Gastroesophageal sphincter (tissue), 4 donors: ENCODE results near the gene L1CAM. TPM values are rescaled to one million over a fixed set of nuclear protein-coding genes. Genes with fewer than 3 reads are reported as not detected.

Experiments used
- ATAC-seq: fragments of 150-250 bp; one replicate; pipeline ENCODE4 v1.9.1; 2016; ENCODE audit warnings: mild to moderate bottlenecking, moderate library complexity
- H3K27ac ChIP-seq, 4 donors: fragments of 200-600 bp; sonication (generic) in 3 of 4; 1 replicate in 3 of 4; 2 replicates in 1 of 4; pipeline ENCODE4 v1.5.1; 2016 to 2019
- H3K27me3 ChIP-seq: fragments of 200-600 bp; sonication (generic); one replicate; pipeline ENCODE4 v1.5.1; 2019
- H3K36me3 ChIP-seq, 2 donors: fragments of 200-600 bp; sonication (generic); one replicate each; pipeline ENCODE4 v1.5.1; 2019; ENCODE audit warnings: control low read depth in 1 of 2
- H3K4me1 ChIP-seq, 3 donors: fragments of 200-600 bp; sonication (generic); 1 replicate in 2 of 3; 2 replicates in 1 of 3; pipeline ENCODE4 v1.5.1; 2016 to 2019; ENCODE audit warnings: control low read depth in 2 of 3
- H3K4me3 ChIP-seq, 2 donors: fragments of 200-600 bp; sonication (generic); one replicate each; pipeline ENCODE4 v1.5.1; 2019; ENCODE audit warnings: mild to moderate bottlenecking in 1 of 2, moderate library complexity in 1 of 2
- H3K9me3 ChIP-seq, 3 donors: fragments of 200-600 bp; sonication (generic); one replicate each; pipeline ENCODE4 v1.5.1; 2017 to 2019; ENCODE audit warnings: control low read depth in 2 of 3
- CTCF ChIP-seq, 4 experiments: fragments of 200-600 bp in 2 of 4; fragments of 450-650 bp in 2 of 4; sonication (generic) in 1 of 4; IDR thresholded peaks; one replicate each; pipeline ENCODE4 v1.5.1; 2017 to 2019; ENCODE audit warnings: antibody characterized with exemption in 4 of 4, mild to moderate bottlenecking in 2 of 4, moderate library complexity in 2 of 4
- EP300 ChIP-seq: sonication (generic); formaldehyde crosslinking; IDR thresholded peaks from one replicate; pipeline ENCODE4 v1.6.1; 2017; ENCODE audit warnings: antibody characterized with exemption, mild to moderate bottlenecking
- POLR2A ChIP-seq, 2 donors: fragments of 450-650 bp; IDR thresholded peaks; one replicate each; pipeline ENCODE4 v1.6.1; 2017; ENCODE audit warnings: antibody characterized with exemption in 2 of 2, mild to moderate bottlenecking in 2 of 2, moderate library complexity in 1 of 2
- POLR2AphosphoS5 ChIP-seq: sonication (generic); formaldehyde crosslinking; IDR thresholded peaks from one replicate; pipeline ENCODE4 v1.6.1; 2017; ENCODE audit warnings: antibody characterized with exemption
- WGBS, 2 donors: methylation state at CpG; one replicate each; pipeline ENCODE4 v1.1.5; 2018; ENCODE audit warnings: low coverage in 1 of 2; 5-methylcytosine and 5-hydroxymethylcytosine counted together
- total RNA-seq, 4 donors: library from RNA; depleted of rRNA; stranded (reverse); fragments of >200 nt; gene quantifications; one replicate each; pipeline ENCODE4 v1.1.0, GENCODE V29; 2016

Gene L1CAM
- total RNA-seq, 4 donors from 2014 or later: 16.2 to 53.3 (median 26.7) TPM

- H3K4me3 ChIP-seq: no peak overlapping the region
- H3K9me3 ChIP-seq: no peaks in the 10 kb centered on the region
- H3K4me1 ChIP-seq: no peaks in the 10 kb centered on the region
- H3K36me3 ChIP-seq: no peaks in the 10 kb centered on the region
- H3K27ac ChIP-seq: no peak overlapping the region
- WGBS, 2 donors: 67% methylated on average over 1 of the region's 3 CpGs; no CpG with 5 or more reads in 1 of the 2 donors
- TF ChIP-seq POLR2AphosphoS5 (no peak), POLR2A (IDR thresholded peaks at IDR 0.05) (no peak), EP300 (no peak), CTCF (IDR thresholded peaks at IDR 0.05) (no peak)
- ATAC-seq: no peak
- H3K27me3 ChIP-seq: peaks cover 64% of the 10 kb centered on the region
Measured at GRCh38 chrX:153876112-153876491, 9.9 kb downstream of the L1CAM start.

GRCh38 chrX:153875391-153876111 lies 10.4 kb downstream of the L1CAM start:
- 0% methylated on average over 3 of the region's 42 CpGs; no CpG with 5 or more reads in 1 of the 2 donors for WGBS, 2 donors
- H3K36me3 ChIP-seq: no peaks in the 10 kb centered on the region
- no peak overlapping the region for H3K4me3 ChIP-seq
- ATAC-seq: peak; percentile 62
- peak; percentile 14 for TF ChIP-seq POLR2AphosphoS5
- no peak for TF ChIP-seq POLR2A (IDR thresholded peaks at IDR 0.05)
- H3K4me1 ChIP-seq: no peaks in the 10 kb centered on the region
- H3K27ac ChIP-seq: no peak overlapping the region
- H3K9me3 ChIP-seq: no peaks in the 10 kb centered on the region
- H3K27me3 ChIP-seq: peaks cover 63% of the 10 kb centered on the region

- ATAC-seq: no peak
- H3K36me3 ChIP-seq: no peaks in the 10 kb centered on the region
- no peaks in the 10 kb centered on the region for H3K4me1 ChIP-seq
- H3K4me3 ChIP-seq: no peak overlapping the region
- H3K9me3 ChIP-seq: no peaks in the 10 kb centered on the region
- H3K27me3 ChIP-seq: peaks cover 64% of the 10 kb centered on the region
- TF ChIP-seq CTCF (IDR thresholded peaks at IDR 0.05) (no peak), EP300 (no peak), POLR2AphosphoS5 (no peak), POLR2A (IDR thresholded peaks at IDR 0.05) (no peak)
- H3K27ac ChIP-seq: no peak overlapping the region
- 60 to 67% methylated on average over 1 to 12 of the region's 13 CpGs for WGBS, 2 donors
Measured at GRCh38 chrX:153874366-153875125, 11.4 kb downstream of the L1CAM start.

GRCh38 chrX:153874085-153874365 lies 11.9 kb downstream of the L1CAM start:
- 25 to 45% methylated on average over 1 to 3 of the region's 3 CpGs for WGBS, 2 donors
- no peak for ATAC-seq
- no peaks in the 10 kb centered on the region for H3K36me3 ChIP-seq
- TF ChIP-seq CTCF (IDR thresholded peaks at IDR 0.05) (no peak), POLR2A (IDR thresholded peaks at IDR 0.05) (no peak), EP300 (no peak), POLR2AphosphoS5 (no peak)
- H3K27me3 ChIP-seq: peaks cover 61% of the 10 kb centered on the region
- H3K4me3 ChIP-seq: no peak overlapping the region
- H3K27ac ChIP-seq: no peak overlapping the region
- H3K4me1 ChIP-seq: no peaks in the 10 kb centered on the region
- H3K9me3 ChIP-seq: no peaks in the 10 kb centered on the region

- Histone ChIP-seq H3K36me3 (no peaks in the 10 kb centered on the region), H3K4me1 (no peaks in the 10 kb centered on the region), H3K9me3 (no peaks in the 10 kb centered on the region), H3K27me3 (peaks cover 55% of the 10 kb centered on the region), H3K27ac (no peak overlapping the region), H3K4me3 (no peak overlapping the region)
- no peak for TF ChIP-seq CTCF (IDR thresholded peaks at IDR 0.05)
- TF ChIP-seq POLR2A (IDR thresholded peaks at IDR 0.05): no peak
- no peak for TF ChIP-seq EP300
- no peak for TF ChIP-seq POLR2AphosphoS5
- WGBS, 2 donors: 30% methylated on average over 2 of the region's 7 CpGs; no CpG with 5 or more reads in 1 of the 2 donors
- ATAC-seq: no peak
Measured at GRCh38 chrX:153873282-153874084, 12.5 kb downstream of the L1CAM start.
